Breast epithelium (tissue), 3 donors: ENCODE measurements around the gene DPH6.

Experiments used
- POLR2A ChIP-seq: fragments of 450-650 bp; IDR thresholded peaks from one replicate; pipeline ENCODE4 v1.6.1; 2016; ENCODE audit warnings: antibody characterized with exemption, mild to moderate bottlenecking, moderate library complexity
- POLR2AphosphoS5 ChIP-seq, 3 donors: sonication (generic); formaldehyde crosslinking; IDR thresholded peaks; one replicate each; pipeline ENCODE4 v1.6.1; 2017; ENCODE audit warnings: antibody characterized with exemption in 3 of 3
- TF ChIP-seq, protein P1 (sequence below), 3 donors: fragments of 450-650 bp; IDR thresholded peaks; one replicate each; pipeline ENCODE4 v1.5.1; 2016 to 2017; ENCODE audit warnings: antibody characterized with exemption in 3 of 3, mild to moderate bottlenecking in 3 of 3, moderate library complexity in 3 of 3

DNA sequence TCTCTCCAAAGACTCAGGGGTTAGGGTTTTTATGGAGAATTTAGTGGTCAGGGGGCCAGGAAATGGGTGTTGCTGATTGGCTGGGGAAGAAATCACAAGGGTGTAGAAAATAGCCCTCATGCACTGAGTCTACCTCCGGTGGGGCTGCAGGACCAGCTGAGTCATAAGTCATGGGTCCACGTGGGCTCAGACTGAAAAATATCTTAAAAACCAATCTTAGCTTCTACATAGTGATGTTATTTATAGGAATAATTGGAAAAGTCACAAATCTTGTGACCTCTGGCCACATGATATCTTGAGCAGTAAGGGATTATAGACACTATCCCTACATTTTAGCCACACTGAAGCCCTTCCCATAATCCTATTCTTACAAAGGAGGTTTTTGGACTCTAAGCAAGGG lies 224.0 kb downstream of the DPH6 start:
- TF ChIP-seq, protein P1, sequence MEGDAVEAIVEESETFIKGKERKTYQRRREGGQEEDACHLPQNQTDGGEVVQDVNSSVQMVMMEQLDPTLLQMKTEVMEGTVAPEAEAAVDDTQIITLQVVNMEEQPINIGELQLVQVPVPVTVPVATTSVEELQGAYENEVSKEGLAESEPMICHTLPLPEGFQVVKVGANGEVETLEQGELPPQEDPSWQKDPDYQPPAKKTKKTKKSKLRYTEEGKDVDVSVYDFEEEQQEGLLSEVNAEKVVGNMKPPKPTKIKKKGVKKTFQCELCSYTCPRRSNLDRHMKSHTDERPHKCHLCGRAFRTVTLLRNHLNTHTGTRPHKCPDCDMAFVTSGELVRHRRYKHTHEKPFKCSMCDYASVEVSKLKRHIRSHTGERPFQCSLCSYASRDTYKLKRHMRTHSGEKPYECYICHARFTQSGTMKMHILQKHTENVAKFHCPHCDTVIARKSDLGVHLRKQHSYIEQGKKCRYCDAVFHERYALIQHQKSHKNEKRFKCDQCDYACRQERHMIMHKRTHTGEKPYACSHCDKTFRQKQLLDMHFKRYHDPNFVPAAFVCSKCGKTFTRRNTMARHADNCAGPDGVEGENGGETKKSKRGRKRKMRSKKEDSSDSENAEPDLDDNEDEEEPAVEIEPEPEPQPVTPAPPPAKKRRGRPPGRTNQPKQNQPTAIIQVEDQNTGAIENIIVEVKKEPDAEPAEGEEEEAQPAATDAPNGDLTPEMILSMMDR (IDR thresholded peaks at IDR 0.05) = no peak
- TF ChIP-seq POLR2A = no peak
- no peak for TF ChIP-seq POLR2AphosphoS5 (IDR thresholded peaks at IDR 0.05)
